PC-9 (cell line): ENCODE measurements around the gene NSL1. TPM values are rescaled to one million over a fixed set of nuclear protein-coding genes. Genes with fewer than 3 reads are reported as not detected.

Experiments
- BruUV-seq: library from RNA; stranded (reverse); fragments of 400-500 nt; replicated peaks from 2 replicates; lab custom pipeline; 2021; lab: Mats Ljungman, UMichigan
- CTCF ChIA-PET: fragments of 300-600 bp; sonication (Branson Sonifier 250); formaldehyde crosslinking; loops from one replicate; lab custom pipeline; 2022; ENCODE audit warnings: antibody characterized with exemption; lab: Charles Lee
- POLR2A ChIA-PET: fragments of 300-600 bp; sonication (Branson Sonifier 250); formaldehyde crosslinking; loops from one replicate; lab custom pipeline; 2022; ENCODE audit warnings: antibody characterized with exemption; ENCODE audit not compliant: unreplicated experiment; lab: Charles Lee
- DNase-seq, 2 experiments: peaks; one replicate each; pipeline versions ENCODE4 v3.0.0 to v3.0.0-alpha.2; 2015 to 2022; ENCODE audit warnings: mixed read lengths in 1 of 2
- H2AFZ ChIP-seq: fragments of 200-600 bp; sonication (generic); 2 replicates; pipeline ENCODE4 v1.8.1; 2017; ENCODE audit warnings: antibody characterized with exemption
- H3F3A ChIP-seq: fragments of 200-600 bp; sonication (generic); 2 replicates; pipeline ENCODE4 v1.8.1; 2017; ENCODE audit warnings: antibody characterized with exemption, mild to moderate bottlenecking, low read depth; ENCODE audit not compliant: insufficient read depth
- H3K27ac ChIP-seq: fragments of 200-600 bp; sonication (generic); 2 replicates; pipeline ENCODE4 v1.6.1; 2016; ENCODE audit warnings: mixed run types
- H3K27me3 ChIP-seq: fragments of 200-600 bp; sonication (generic); 2 replicates; pipeline ENCODE4 v1.6.1; 2016; ENCODE audit warnings: low read depth, mixed run types; ENCODE audit not compliant: insufficient read depth
- H3K36me3 ChIP-seq: fragments of 200-600 bp; sonication (generic); 2 replicates; pipeline ENCODE4 v1.6.1; 2016; ENCODE audit warnings: low read depth, mixed run types
- H3K4me1 ChIP-seq: fragments of 200-600 bp; sonication (generic); replicated peaks from 2 replicates; pipeline ENCODE4 v1.6.1; 2016; ENCODE audit warnings: mixed run types; ENCODE audit not compliant: insufficient read depth
- H3K4me2 ChIP-seq: fragments of 200-600 bp; sonication (generic); 2 replicates; pipeline ENCODE4 v1.6.1; 2017; ENCODE audit warnings: mixed run types
- H3K4me3 ChIP-seq: fragments of 200-600 bp; sonication (generic); 2 replicates; pipeline ENCODE4 v1.6.1; 2016; ENCODE audit warnings: mixed run types
- H3K79me2 ChIP-seq: fragments of 200-600 bp; sonication (generic); 2 replicates; pipeline ENCODE4 v1.6.1; 2017; ENCODE audit warnings: low read depth, mixed run types
- H3K9me2 ChIP-seq: fragments of 200-600 bp; sonication (generic); 2 replicates; pipeline ENCODE4 v1.8.1; 2017; ENCODE audit warnings: mild to moderate bottlenecking; ENCODE audit not compliant: insufficient read depth
- H3K9me3 ChIP-seq: fragments of 200-600 bp; sonication (generic); 2 replicates; pipeline ENCODE4 v1.8.1; 2016; ENCODE audit warnings: low read depth; ENCODE audit not compliant: insufficient read depth
- H4K20me1 ChIP-seq: fragments of 200-600 bp; sonication (generic); 2 replicates; pipeline ENCODE4 v1.8.1; 2017; ENCODE audit not compliant: insufficient read depth
- CTCF ChIP-seq: fragments of 200-600 bp; sonication (generic); conservative IDR thresholded peaks from 2 replicates; pipeline ENCODE4 v1.6.1; 2017; ENCODE audit warnings: mixed run types, antibody characterized with exemption, mild to moderate bottlenecking, moderate library complexity
- EZH2 ChIP-seq: fragments of 200-600 bp; sonication (generic); IDR thresholded peaks from 2 replicates; pipeline ENCODE4 v1.8.0; 2017; ENCODE audit warnings: antibody characterized with exemption, low read depth
- intact Hi-C: fragments of 100-400 bp; cut with micrococcal nuclease; formaldehyde crosslinking; loops from one replicate; pipeline ENCODE4 v1.10.0; 2022; ENCODE audit not compliant: unreplicated experiment
- total RNA-seq: library from RNA; stranded (reverse); gene quantifications from 2 replicates; pipeline ENCODE4 v1.2.3, GENCODE V29; 2021

NSL1 gene
- total RNA-seq, 1 experiment from 2014 or later, result 32.4 TPM

DNA sequence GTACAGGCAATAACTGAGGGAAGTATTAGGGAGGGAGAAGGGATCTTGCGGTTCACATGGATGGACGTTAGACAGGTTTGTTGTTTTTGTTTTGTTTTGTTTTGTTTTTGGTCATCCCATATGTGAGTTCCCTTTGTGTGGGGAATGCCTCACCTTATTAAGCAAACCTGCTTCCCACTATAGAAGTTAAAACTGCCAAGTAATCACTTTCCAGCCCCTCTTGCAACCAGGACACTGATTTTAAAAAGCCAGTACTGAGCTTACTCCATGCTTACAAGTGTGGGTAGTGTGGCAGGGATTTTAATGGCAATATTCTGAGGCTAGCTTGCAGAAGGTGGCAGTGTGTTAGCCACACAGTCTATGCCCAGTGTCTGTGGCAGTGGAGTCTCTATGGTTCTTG lies 29.4 kb upstream of the NSL1 start:
- Histone ChIP-seq H2AFZ (no peak overlapping the region; the same call in 1 of the 2 replicates), H3K9me2 (no peaks in the 10 kb centered on the region), H4K20me1 (no peaks in the 10 kb centered on the region), H3K27me3 (no peaks in the 10 kb centered on the region), H3K36me3 (no peaks in the 10 kb centered on the region), H3K79me2 (no peaks in the 10 kb centered on the region), H3K4me1 (no peaks in the 10 kb centered on the region), H3K4me2 (no peak overlapping the region), H3F3A (no peaks in the 10 kb centered on the region), H3K4me3 (no peak overlapping the region), H3K9me3 (peaks cover 10% of the 10 kb centered on the region; the same call in 1 of the 2 replicates), H3K27ac (no peak overlapping the region)
- no peak for TF ChIP-seq CTCF
- no peak for TF ChIP-seq EZH2
- no peak for DNase-seq
- BruUV-seq, result no TSS peak
- ChIA-PET POLR2A (no interaction called here), CTCF (no interaction called here)
- intact Hi-C loops, result no loop called here

- Histone ChIP-seq H3K79me2 (no peaks in the 10 kb centered on the region), H2AFZ (no peak overlapping the region), H3K9me3 (peaks cover 5% of the 10 kb centered on the region; the same call in 1 of the 2 replicates), H3F3A (no peaks in the 10 kb centered on the region), H3K4me2 (no peak overlapping the region), H3K9me2 (no peaks in the 10 kb centered on the region), H3K27ac (no peak overlapping the region), H3K4me1 (no peaks in the 10 kb centered on the region), H3K4me3 (no peak overlapping the region), H3K27me3 (no peaks in the 10 kb centered on the region), H3K36me3 (no peaks in the 10 kb centered on the region), H4K20me1 (no peaks in the 10 kb centered on the region)
- DNase-seq, result no peak
- CTCF ChIA-PET, result no interaction called here
- BruUV-seq, result no TSS peak
- TF ChIP-seq EZH2 (no peak), CTCF (no peak)
- intact Hi-C loops, result no loop called here
- POLR2A ChIA-PET, result no interaction called here
These were observed 28.1 kb upstream of the NSL1 start for GRCh38 chr1:212819726-212820125.

DNA sequence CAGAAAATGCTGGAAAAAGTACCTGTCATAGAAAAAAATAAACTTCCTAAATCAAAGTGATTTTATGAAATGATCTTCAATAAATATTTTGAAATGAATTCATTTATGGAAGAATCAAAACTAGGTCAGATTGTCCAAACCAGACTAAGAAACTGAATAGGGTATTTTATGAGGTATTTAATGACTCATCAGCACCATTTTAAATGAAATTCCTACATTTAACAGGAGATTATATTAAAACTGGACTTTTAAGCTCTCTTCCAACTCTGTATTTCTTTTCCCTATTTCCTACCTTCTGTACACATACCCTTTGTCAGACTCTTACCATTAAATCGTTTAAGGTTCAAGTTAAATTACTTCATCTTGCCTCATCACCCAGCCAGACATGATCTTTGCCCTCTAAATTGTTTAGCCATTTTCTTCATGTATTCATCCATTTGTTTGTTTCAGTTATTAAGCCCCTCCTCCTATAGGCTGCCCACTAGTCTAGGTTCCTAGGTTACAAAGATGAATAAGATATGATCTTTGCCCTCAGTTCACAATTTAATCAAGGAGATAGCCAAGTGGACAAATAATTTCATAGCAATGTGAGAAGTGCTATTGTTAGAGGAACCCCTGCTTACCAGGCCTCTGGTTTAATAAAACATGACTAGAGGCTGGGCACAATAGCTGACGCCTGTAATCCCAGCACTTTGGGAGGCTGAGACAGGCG lies 25.1 kb upstream of the NSL1 start:
- POLR2A ChIA-PET, result no interaction called here
- CTCF ChIA-PET, result no interaction called here
- no peak overlapping the region for H3K4me2 ChIP-seq

More for the DNA sequence above, 25.1 kb upstream of the NSL1 start:
- H3F3A ChIP-seq, result no peaks in the 10 kb centered on the region
- DNase-seq, result no peak
- no peaks in the 10 kb centered on the region for H3K4me1 ChIP-seq
- H4K20me1 ChIP-seq, result no peaks in the 10 kb centered on the region
- no peak overlapping the region for H3K27ac ChIP-seq
- H3K9me2 ChIP-seq, result no peaks in the 10 kb centered on the region
- no peaks in the 10 kb centered on the region for H3K9me3 ChIP-seq
- H2AFZ ChIP-seq, result no peak overlapping the region
- H3K27me3 ChIP-seq, result no peaks in the 10 kb centered on the region
- intact Hi-C loops, result no loop called here
- H3K79me2 ChIP-seq, result no peaks in the 10 kb centered on the region
- TF ChIP-seq CTCF (no peak), EZH2 (no peak)
- no TSS peak for BruUV-seq
- H3K36me3 ChIP-seq, result no peaks in the 10 kb centered on the region
- H3K4me3 ChIP-seq, result no peak overlapping the region
